Neutrophil (primary cell): ENCODE data around the gene PABPN1L.
A peak's percentile ranks its signal among the peaks of the same experiment; 100 is the strongest.

Experiments
- H3K27ac ChIP-seq: fragments of 200-600 bp; sonication (generic); 2 replicates; pipeline ENCODE4 v1.5.1; 2016; ENCODE audit warnings: mild to moderate bottlenecking, moderate library complexity
- H3K27me3 ChIP-seq: fragments of 200-600 bp; sonication (generic); 2 replicates; pipeline ENCODE4 v1.6.0; 2016; ENCODE audit warnings: mild to moderate bottlenecking
- H3K36me3 ChIP-seq: fragments of 200-600 bp; sonication (generic); 2 replicates; pipeline ENCODE4 v1.5.1; 2017
- H3K4me1 ChIP-seq, 2 experiments: fragments of 200-600 bp in 1 of 2; sonication (generic) in 1 of 2; 1 replicate in 1 of 2; 2 replicates in 1 of 2; pipeline versions ENCODE4 v1.5.1 to v1.6.1; 2013 to 2016; ENCODE audit warnings: low read depth in 1 of 2, low read length in 1 of 2, mild to moderate bottlenecking in 1 of 2, moderate library complexity in 1 of 2; ENCODE audit not compliant: control insufficient read depth in 1 of 2, insufficient read depth in 1 of 2
- H3K4me3 ChIP-seq, 2 experiments: fragments of 200-600 bp in 1 of 2; sonication (generic) in 1 of 2; 1 replicate in 1 of 2; 2 replicates in 1 of 2; pipeline ENCODE4 v1.5.1; 2013 to 2016; ENCODE audit warnings: low read depth in 1 of 2, low read length in 1 of 2, mild to moderate bottlenecking in 1 of 2, moderate library complexity in 1 of 2
- H3K9me3 ChIP-seq: fragments of 200-600 bp; sonication (generic); 2 replicates; pipeline ENCODE4 v1.5.1; 2016
- CTCF ChIP-seq: fragments of 200-600 bp; sonication (generic); IDR thresholded peaks from 2 replicates; pipeline ENCODE4 v1.5.1; 2016; ENCODE audit warnings: antibody characterized with exemption

The PABPN1L gene

GRCh38 chr16:88861359-88861758, 5.1 kb downstream of the PABPN1L start:
- no peaks in the 10 kb centered on the region for H3K27me3 ChIP-seq
- no peak for TF ChIP-seq CTCF
- H3K27ac ChIP-seq = no peak overlapping the region
- H3K9me3 ChIP-seq = no peaks in the 10 kb centered on the region
- H3K4me1 ChIP-seq = peaks cover 22 to 27% of the 10 kb centered on the region in 2 experiments
- no peak overlapping the region for H3K4me3 ChIP-seq
- peaks cover 31% of the 10 kb centered on the region for H3K36me3 ChIP-seq

GRCh38 chr16:88859381-88860091, 6.9 kb downstream of the PABPN1L start:
- H3K36me3 ChIP-seq = peaks cover 31% of the 10 kb centered on the region
- no peak overlapping the region for H3K4me3 ChIP-seq
- H3K27ac ChIP-seq = peak overlapping the region; percentile 2
- peaks cover 40 to 45% of the 10 kb centered on the region in 2 experiments for H3K4me1 ChIP-seq
- TF ChIP-seq CTCF = no peak
- H3K27me3 ChIP-seq = no peaks in the 10 kb centered on the region
- H3K9me3 ChIP-seq = no peaks in the 10 kb centered on the region

GRCh38 chr16:88857728-88858339, 8.6 kb downstream of the PABPN1L start:
- H3K9me3 ChIP-seq = no peaks in the 10 kb centered on the region
- no peak for TF ChIP-seq CTCF

GRCh38 chr16:88856828-88857727, 9.4 kb downstream of the PABPN1L start, which contains the start of the genes GALNS and TRAPPC2L:
Gene GALNS (minus strand): TSS chr16:88856947. CDS start chr16:88856877, 70 bp downstream.
Gene TRAPPC2L (plus strand): TSS chr16:88857127. CDS start chr16:88857151, 24 bp downstream.
- Histone ChIP-seq H3K4me1 (peaks cover 65 to 69% of the 10 kb centered on the region in 2 experiments), H3K36me3 (peaks cover 21% of the 10 kb centered on the region)

More at GRCh38 chr16:88857728-88858339, 8.6 kb downstream of the PABPN1L start:
- peak overlapping the region; percentile 94 for H3K27ac ChIP-seq
- H3K4me1 ChIP-seq = peaks cover 57 to 62% of the 10 kb centered on the region in 2 experiments
- H3K4me3 ChIP-seq = peak overlapping the region; percentile 70 to 97
- H3K36me3 ChIP-seq = peaks cover 29% of the 10 kb centered on the region
- H3K27me3 ChIP-seq = no peaks in the 10 kb centered on the region

More at GRCh38 chr16:88856828-88857727, 9.4 kb downstream of the PABPN1L start, which contains the start of the genes GALNS and TRAPPC2L:
- Histone ChIP-seq H3K27me3 (no peaks in the 10 kb centered on the region), H3K4me3 (peak within 1 kb of the TSS; percentile 70 to 97), H3K27ac (peak within 1 kb of the TSS; percentile 94), H3K9me3 (no peaks in the 10 kb centered on the region)
- TF ChIP-seq CTCF = peak; percentile 53
